ENCODE results near the gene HMGXB3.

- no peak for TF ChIP-seq POLR2A (IDR thresholded peaks at IDR 0.05)
- TF ChIP-seq CTCF (IDR thresholded peaks at IDR 0.05): no peak
Measured at GRCh38 chr5:149961186-149961685, 39.3 kb upstream of the HMGXB3 start.
